Endothelial cell of umbilical vein (primary cell): ENCODE measurements around the gene CLIP4. TPM values are rescaled to one million over a fixed set of nuclear protein-coding genes. Genes with fewer than 3 reads are reported as not detected.

ENCODE experiments used
- BruUV-seq: library from RNA; stranded (reverse); fragments of 400-500 nt; replicated peaks from 2 replicates; lab custom pipeline; 2021; lab: Mats Ljungman, UMichigan
- CTCF ChIA-PET: fragments of 300-600, 350-600 bp; sonication (Branson Sonifier 250); formaldehyde crosslinking; loops from one replicate; lab custom pipeline; 2021; ENCODE audit warnings: antibody characterized with exemption, inconsistent platforms; lab: Charles Lee
- POLR2A ChIA-PET: fragments of 300-600, 350-600 bp; sonication (Branson Sonifier 250); formaldehyde crosslinking; loops from one replicate; lab custom pipeline; 2021; ENCODE audit warnings: antibody characterized with exemption, inconsistent platforms; lab: Charles Lee
- DNase-seq: peaks from one replicate; pipeline ENCODE4 v3.0.0-alpha.2; 2011; ENCODE audit warnings: low read depth, low spot score
- FAIRE-seq: peaks from 2 replicates; lab custom pipeline; 2011; peaks lifted over from hg19 to GRCh38; lab: Jason Lieb, UNC
- H2AFZ ChIP-seq: 2 replicates; pipeline ENCODE4 v1.6.0; 2012; ENCODE audit warnings: low read depth, low read length, control low read depth, inconsistent platforms
- H3K27ac ChIP-seq: 2 replicates; pipeline ENCODE4 v1.5.1; 2011; ENCODE audit warnings: low read depth, mild to moderate bottlenecking, control low read depth, low read length, moderate library complexity; ENCODE audit not compliant: insufficient read depth
- H3K27me3 ChIP-seq, 2 experiments: 2 replicates each; pipeline versions ENCODE4 v1.6.0 to v1.6.1; 2011; ENCODE audit warnings: low read length in 2 of 2, mixed read lengths in 1 of 2; ENCODE audit not compliant: control insufficient read depth in 2 of 2, insufficient read depth in 2 of 2
- H3K36me3 ChIP-seq, 2 experiments: 2 replicates in 1 of 2; 3 replicates in 1 of 2; pipeline ENCODE4 v1.5.1; 2011; ENCODE audit warnings: low read length in 2 of 2, mild to moderate bottlenecking in 1 of 2, moderate library complexity in 1 of 2; ENCODE audit not compliant: control insufficient read depth in 2 of 2, insufficient read depth in 2 of 2; ENCODE audit errors: extremely low read depth in 1 of 2
- H3K4me1 ChIP-seq: 3 replicates; pipeline ENCODE4 v1.5.1; 2011; ENCODE audit warnings: mild to moderate bottlenecking, low read length; ENCODE audit not compliant: control insufficient read depth, insufficient read depth; ENCODE audit errors: extremely low read depth
- H3K4me2 ChIP-seq: 2 replicates; pipeline ENCODE4 v1.6.1; 2011; ENCODE audit warnings: low read length, control low read depth, mixed read lengths; ENCODE audit not compliant: insufficient read depth
- H3K4me3 ChIP-seq, 3 experiments: fragments of 200-600 bp in 1 of 3; sonication (generic), shearing (Covaris generic) in 1 of 3; replicated peaks in 1 of 3; 2 replicates each; pipeline ENCODE4 v1.5.1; 2011 to 2016; ENCODE audit warnings: control low read depth in 3 of 3, low read length in 3 of 3, mild to moderate bottlenecking in 2 of 3, inconsistent platforms in 1 of 3, low read depth in 1 of 3, moderate library complexity in 1 of 3; ENCODE audit not compliant: insufficient read depth in 1 of 3
- H3K79me2 ChIP-seq: 2 replicates; pipeline ENCODE4 v1.6.0; 2012; ENCODE audit warnings: low read length, inconsistent platforms; ENCODE audit not compliant: control insufficient read depth, insufficient read depth
- H3K9ac ChIP-seq: replicated peaks from 2 replicates; pipeline ENCODE3; 2011; ENCODE audit warnings: low read length, control low read depth; ENCODE audit not compliant: insufficient read depth; ENCODE audit errors: extremely low read depth
- H3K9me1 ChIP-seq: replicated peaks from 3 replicates; pipeline ENCODE4 v1.6.0; 2011; ENCODE audit warnings: mild to moderate bottlenecking, low read length; ENCODE audit not compliant: control insufficient read depth, insufficient read depth; ENCODE audit errors: extremely low read depth
- H3K9me3 ChIP-seq: replicated peaks from 2 replicates; pipeline ENCODE4 v1.5.1; 2012; ENCODE audit warnings: low read length, inconsistent platforms; ENCODE audit not compliant: control insufficient read depth, insufficient read depth
- H4K20me1 ChIP-seq: replicated peaks from 2 replicates; pipeline ENCODE3; 2011; ENCODE audit warnings: mild to moderate bottlenecking, low read length; ENCODE audit not compliant: control insufficient read depth, insufficient read depth; ENCODE audit errors: extremely low read depth
- CTCF ChIP-seq, 2 donors: IDR thresholded peaks; 1 replicate in 1 of 2; 2 replicates in 1 of 2; pipeline ENCODE4 v1.5.1; 2011; ENCODE audit warnings: low read length in 2 of 2, mild to moderate bottlenecking in 2 of 2, moderate library complexity in 2 of 2, control low read depth in 1 of 2, inconsistent platforms in 1 of 2, low read depth in 1 of 2; ENCODE audit not compliant: insufficient read depth in 1 of 2; ENCODE audit errors: extremely low read depth in 1 of 2
- FOS ChIP-seq: IDR thresholded peaks from 2 replicates; pipeline ENCODE4 v1.6.1; 2011; ENCODE audit warnings: mild to moderate bottlenecking, low read length, moderate library complexity, borderline replicate concordance; ENCODE audit not compliant: insufficient read depth
- GATA2 ChIP-seq: IDR thresholded peaks from 2 replicates; pipeline ENCODE4 v1.7.0; 2011; ENCODE audit warnings: low read depth, mild to moderate bottlenecking, moderate library complexity, mixed read lengths, low read length; ENCODE audit not compliant: insufficient read length, insufficient read depth
- JUN ChIP-seq: IDR thresholded peaks from 2 replicates; pipeline ENCODE4 v1.6.1; 2011; ENCODE audit warnings: borderline replicate concordance, low read depth; ENCODE audit not compliant: insufficient read length, insufficient read depth
- MAX ChIP-seq: IDR thresholded peaks from 2 replicates; pipeline ENCODE4 v1.6.1; 2011; ENCODE audit not compliant: insufficient read depth, insufficient read length
- POLR2A ChIP-seq: IDR thresholded peaks from 2 replicates; pipeline ENCODE4 v1.6.1; 2012; ENCODE audit warnings: low read depth, mild to moderate bottlenecking, control low read depth, low read length
- dilution Hi-C: fragments of 300-500 bp; cut with MboI; formaldehyde crosslinking; loops from one replicate; pipeline ENCODE4 v1.15.0; 2019; ENCODE audit warnings: low sequenced_read_pairs; ENCODE audit not compliant: extremely low pct_ligation_motif_present
- intact Hi-C: fragments of 100-400 bp; cut with micrococcal nuclease; formaldehyde crosslinking; loops from one replicate; pipeline ENCODE4 v1.10.0; 2022
- polyA plus RNA-seq, 4 experiments: library from polyadenylated mRNA; depleted of rRNA in 3 of 4; stranded (reverse) in 3 of 4; unstranded in 1 of 4; fragments of >200 nt; gene quantifications; 2 replicates each; pipeline versions ENCODE4 v1.2.1 to v1.2.3, GENCODE V29; 2011 to 2012; ENCODE audit warnings: missing spikeins in 1 of 4
- total RNA-seq: library from RNA; stranded (reverse); gene quantifications from 2 replicates; pipeline ENCODE4 v1.2.3, GENCODE V29; 2021

Gene CLIP4
- total and polyA plus RNA-seq, 2 donors (not counting 3 experiments of a cell fraction or from before 2014, with no cell fraction given): 9.2 to 24.0 TPM

GRCh38 chr2:29224693-29225551 lies 109.7 kb downstream of the CLIP4 start:
- Histone ChIP-seq H2AFZ (no peak overlapping the region), H3K27ac (no peak overlapping the region), H4K20me1 (no peaks in the 10 kb centered on the region), H3K4me1 (no peaks in the 10 kb centered on the region), H3K9me3 (no peaks in the 10 kb centered on the region), H3K27me3 (peaks cover 0 to 1% of the 10 kb centered on the region in 2 experiments), H3K9ac (no peak overlapping the region), H3K79me2 (no peaks in the 10 kb centered on the region), H3K9me1 (no peaks in the 10 kb centered on the region), H3K36me3 (no peaks in the 10 kb centered on the region), H3K4me2 (no peak overlapping the region), H3K4me3 (no peak overlapping the region)
- intact Hi-C loops: no loop called here
- no peak for TF ChIP-seq FOS
- TF ChIP-seq MAX: no peak
- TF ChIP-seq JUN: no peak
- TF ChIP-seq POLR2A: no peak
- no peak for TF ChIP-seq GATA2
- no peak for TF ChIP-seq CTCF (IDR thresholded peaks at IDR 0.05; ENCODE audit: extremely low read depth in 1 of 2, insufficient read depth in 1 of 2, low read depth in 1 of 2, low read length in 2 of 2)
- ChIA-PET POLR2A (no interaction called here), CTCF (interaction anchor here (1.1 kb wide), 1 partner anchor 266 kb away, joined by 4 read pairs; no protein-coding TSS in a partner anchor)
- no TSS peak for BruUV-seq
- dilution Hi-C loops: no loop called here
- DNase-seq (no peak), FAIRE-seq (no peak)
